Erythroblast (primary cell): ENCODE measurements around the gene ATP6V1A.

Source experiments
- GATA1 ChIP-seq: IDR thresholded peaks from 2 replicates; pipeline ENCODE4 v1.6.1; 2011; ENCODE audit warnings: low read depth, mild to moderate bottlenecking, control low read depth, low read length, moderate library complexity
- POLR2A ChIP-seq: IDR thresholded peaks from 2 replicates; pipeline ENCODE4 v1.6.1; 2011; ENCODE audit warnings: mild to moderate bottlenecking, low read length

GRCh38 chr3:113802795-113803455 is 56.1 kb downstream of the ATP6V1A start:
- TF ChIP-seq POLR2A: no peak
- no peak for TF ChIP-seq GATA1
